ENCODE data around the gene DNER.

Gene DNER

GRCh38 chr2:229313591-229313990 is 400.8 kb downstream of the DNER start:
- DNase-seq = no peak

Measured in NCI-H510A (cell line).